ENCODE data around the gene SNX25.

GRCh38 chr4:185224597-185224996 is 15.2 kb downstream of the SNX25 start:
- TF ChIP-seq CTCF (IDR thresholded peaks at IDR 0.05 in 4 of 5, conservative IDR thresholded peaks at IDR 0.05 in 1 of 5): no peak
- no peak for TF ChIP-seq POLR2A (IDR thresholded peaks at IDR 0.05)

All from gastrocnemius medialis (tissue), 4 donors.